K562 (cell line): ENCODE data around the gene MOCS3. TPM values are rescaled to one million over a fixed set of nuclear protein-coding genes. Genes with fewer than 3 reads are reported as not detected.
A peak's percentile ranks its signal among the peaks of the same experiment; 100 is the strongest.

Experiments used
- ATAC-seq: fragments of 200-7000 bp; cut with Tn5 transposase; 3 replicates; pipeline ENCODE4 v1.9.1; 2020; ENCODE audit warnings: moderate library complexity
- BruUV-seq: library from RNA; stranded (reverse); fragments of 400-500 nt; replicated peaks from 2 replicates; lab custom pipeline; 2021; lab: Mats Ljungman, UMichigan
- CTCF ChIA-PET: fragments of 300-600 bp; formaldehyde crosslinking; extraction: SDS; loops from one replicate; lab custom pipeline; 2021; ENCODE audit warnings: low intra/inter-chr PET ratio; lab: Yijun Ruan, JAX
- POLR2A ChIA-PET: fragments of 300-600, 350-650 bp; sonication (Branson Sonifier 250); formaldehyde crosslinking; extraction: SDS; loops from one replicate; lab custom pipeline; 2021; ENCODE audit warnings: antibody characterized with exemption, inconsistent platforms; lab: Yijun Ruan, JAX
- DNase-seq, 4 experiments: peaks; one replicate each; pipeline versions ENCODE4 v3.0.0 to v3.0.0-alpha.2; 2011 to 2018; ENCODE audit warnings: low spot score in 3 of 4, mixed read lengths in 3 of 4; ENCODE audit errors: extremely low read depth in 1 of 4
- FAIRE-seq: peaks from 2 replicates; lab custom pipeline; 2011; peaks lifted over from hg19 to GRCh38; lab: Jason Lieb, UNC
- H2AFZ ChIP-seq: 2 replicates; pipeline ENCODE4 v1.6.0; 2011; ENCODE audit warnings: low read depth, low read length, control low read depth, inconsistent platforms
- H3K27ac ChIP-seq: fragments of 200-600 bp; 3 replicates; pipeline ENCODE4 v1.8.0; 2011; ENCODE audit warnings: low read depth, mild to moderate bottlenecking, control low read depth, inconsistent platforms, low read length, moderate library complexity, mixed read lengths; ENCODE audit errors: extremely low read depth
- H3K27me3 ChIP-seq, 2 experiments: fragments of 300-600 bp in 1 of 2; 2 replicates in 1 of 2; 3 replicates in 1 of 2; pipeline versions ENCODE4 v1.6.0 to v1.8.0; 2011; ENCODE audit warnings: inconsistent platforms in 2 of 2, low read length in 2 of 2, mild to moderate bottlenecking in 1 of 2, mixed read lengths in 1 of 2, moderate library complexity in 1 of 2; ENCODE audit not compliant: control insufficient read depth in 2 of 2, insufficient read depth in 2 of 2
- H3K36me3 ChIP-seq: fragments of 300-600 bp; 3 replicates; pipeline ENCODE4 v1.8.0; 2011; ENCODE audit warnings: mild to moderate bottlenecking, low read length, inconsistent platforms; ENCODE audit not compliant: control insufficient read depth, insufficient read depth
- H3K4me1 ChIP-seq, 2 experiments: fragments of 200-600 bp in 1 of 2; replicated peaks in 1 of 2; 2 replicates in 1 of 2; 3 replicates in 1 of 2; pipeline versions ENCODE4 v1.5.1 to v1.8.0; 2011; ENCODE audit warnings: inconsistent platforms in 2 of 2, low read length in 2 of 2, mild to moderate bottlenecking in 1 of 2, mixed read lengths in 1 of 2, moderate library complexity in 1 of 2; ENCODE audit not compliant: control insufficient read depth in 2 of 2, insufficient read depth in 2 of 2
- H3K4me2 ChIP-seq: 2 replicates; pipeline ENCODE4 v1.6.1; 2011; ENCODE audit warnings: low read length, control low read depth, inconsistent platforms, mixed read lengths; ENCODE audit not compliant: insufficient read depth
- H3K4me3 ChIP-seq: fragments of 200-600 bp; sonication (generic), shearing (Covaris generic); 2 replicates; pipeline ENCODE4 v1.5.1; 2016; ENCODE audit warnings: control low read depth, inconsistent platforms
- H3K79me2 ChIP-seq: fragments of 200-600 bp; 3 replicates; pipeline ENCODE4 v1.8.0; 2011; ENCODE audit warnings: low read length, inconsistent platforms; ENCODE audit not compliant: control insufficient read depth, insufficient read depth
- H3K9ac ChIP-seq, 2 experiments: 2 replicates each; pipeline versions ENCODE4 v1.6.0 to v1.6.1; 2011; ENCODE audit warnings: low read depth in 2 of 2, low read length in 2 of 2, control low read depth in 1 of 2, inconsistent platforms in 1 of 2, mild to moderate bottlenecking in 1 of 2, mixed read lengths in 1 of 2; ENCODE audit not compliant: insufficient read depth in 1 of 2
- H3K9me1 ChIP-seq: one replicate; pipeline ENCODE4 v1.6.0; 2011; ENCODE audit warnings: inconsistent platforms, mild to moderate bottlenecking, low read length, moderate library complexity; ENCODE audit not compliant: control insufficient read depth, insufficient read depth
- H3K9me3 ChIP-seq: replicated peaks from 2 replicates; pipeline ENCODE4 v1.5.1; 2011; ENCODE audit warnings: low read depth, low read length, inconsistent platforms; ENCODE audit not compliant: control insufficient read depth, insufficient read depth
- H4K20me1 ChIP-seq: replicated peaks from 2 replicates; pipeline ENCODE4 v1.6.1; 2011; ENCODE audit warnings: low read length, inconsistent platforms, mixed read lengths; ENCODE audit not compliant: control insufficient read depth, insufficient read depth
- ARID1B ChIP-seq: fragments of 450-650 bp; IDR thresholded peaks from 2 replicates; pipeline ENCODE4 v1.6.1; 2016; ENCODE audit warnings: antibody characterized with exemption, mild to moderate bottlenecking, inconsistent platforms
- CBFA2T3 ChIP-seq: fragments of 450-650 bp; IDR thresholded peaks from 2 replicates; pipeline ENCODE4 v1.6.1; 2017
- DPF2 ChIP-seq: fragments of 450-650 bp; IDR thresholded peaks from 2 replicates; pipeline ENCODE4 v1.6.1; 2016
- E2F5 ChIP-seq: sonication (generic); formaldehyde crosslinking; IDR thresholded peaks from 2 replicates; pipeline ENCODE4 v1.8.0; 2022; ENCODE audit warnings: mild to moderate bottlenecking, missing genetic modification reagents
- FOXA3 ChIP-seq, 2 experiments: fragments of 450-650 bp in 1 of 2; sonication (generic) in 1 of 2; formaldehyde crosslinking; IDR thresholded peaks in 1 of 2; conservative IDR thresholded peaks in 1 of 2; 2 replicates each; pipeline versions ENCODE4 v1.4.0 to v1.8.0; 2020 to 2022; ENCODE audit warnings: mild to moderate bottlenecking in 2 of 2, missing genetic modification reagents in 1 of 2
- HEY1 ChIP-seq: fragments of 250-450 bp; sonication (Bioruptor Pico); IDR thresholded peaks from 2 replicates; pipeline ENCODE4 v1.5.0; 2020; ENCODE audit warnings: mild to moderate bottlenecking, moderate library complexity, borderline replicate concordance
- JUND ChIP-seq, 2 experiments: IDR thresholded peaks; 2 replicates in 1 of 2; 3 replicates in 1 of 2; pipeline ENCODE4 v1.6.1; 2011; ENCODE audit warnings: borderline replicate concordance in 2 of 2, low read depth in 2 of 2, low read length in 2 of 2, improper control_type of control experiment in 1 of 2, missing biosample characterization in 1 of 2, missing genetic modification characterization in 1 of 2, missing genetic modification reagents in 1 of 2
- L3MBTL2 ChIP-seq: fragments of 450-650 bp; IDR thresholded peaks from 2 replicates; pipeline ENCODE4 v1.6.1; 2016; ENCODE audit warnings: mild to moderate bottlenecking, moderate library complexity
- NCOA4 ChIP-seq: fragments of 450-650 bp; IDR thresholded peaks from 2 replicates; pipeline ENCODE4 v1.6.1; 2018; ENCODE audit warnings: mild to moderate bottlenecking; ENCODE audit not compliant: partially characterized antibody
- NCOR1 ChIP-seq: fragments of 450-650 bp; IDR thresholded peaks from 2 replicates; pipeline ENCODE4 v1.6.1; 2016; ENCODE audit warnings: mild to moderate bottlenecking, moderate library complexity
- RCOR1 ChIP-seq, 2 experiments: IDR thresholded peaks; 2 replicates each; pipeline ENCODE4 v1.6.1; 2012; ENCODE audit warnings: low read depth in 2 of 2, low read length in 2 of 2, borderline replicate concordance in 1 of 2, improper control_type of control experiment in 1 of 2
- SMAD2 ChIP-seq: fragments of 150-350 bp; IDR thresholded peaks from 2 replicates; pipeline ENCODE4 v1.6.1; 2014; ENCODE audit warnings: low read depth, mild to moderate bottlenecking, low read length
- SMARCE1 ChIP-seq: fragments of 450-650 bp; IDR thresholded peaks from 2 replicates; pipeline ENCODE4 v1.7.1; 2016; ENCODE audit warnings: mild to moderate bottlenecking
- SOX6 ChIP-seq: fragments of 450-650 bp; IDR thresholded peaks from 2 replicates; pipeline ENCODE4 v1.6.1; 2014; ENCODE audit warnings: mild to moderate bottlenecking
- ZNF224 ChIP-seq: sonication (generic); formaldehyde crosslinking; IDR thresholded peaks from 2 replicates; pipeline ENCODE4 v1.8.0; 2022; ENCODE audit warnings: mild to moderate bottlenecking, missing genetic modification reagents
- ZNF586 ChIP-seq: fragments of 450-650 bp; formaldehyde crosslinking; conservative IDR thresholded peaks from 2 replicates; pipeline ENCODE4 v1.4.0; 2020; ENCODE audit warnings: mild to moderate bottlenecking, moderate library complexity
- ZNF766 ChIP-seq: fragments of 200-800 bp; sonication (Bioruptor generic); conservative IDR thresholded peaks from 2 replicates; pipeline ENCODE4 v1.6.1; 2016; ENCODE audit warnings: missing genetic modification characterization, missing compliant biosample characterization
- WGBS: fragments of 100-300 bp; shearing (Covaris generic); methylation state at CpG from one replicate; pipeline ENCODE4 v1.1.6; 2016; ENCODE audit warnings: low coverage, mixed read lengths; ENCODE audit not compliant: insufficient coverage; ENCODE audit errors: missing lambda C conversion rate; 5-methylcytosine and 5-hydroxymethylcytosine counted together
- in situ Hi-C: fragments of 300-500 bp; cut with MboI; formaldehyde crosslinking; loops from 4 replicates; pipeline ENCODE4 v1.15.0; 2018; ENCODE audit warnings: inconsistent platforms, mixed read lengths
- intact Hi-C: fragments of 100-400 bp; cut with micrococcal nuclease; formaldehyde crosslinking; loops from 2 replicates; pipeline ENCODE4 v1.14.2; 2022
- polyA plus RNA-seq, 8 experiments: library from polyadenylated mRNA; depleted of rRNA in 4 of 8; stranded (reverse) in 5 of 8; unstranded in 3 of 8; fragments of >200 nt; fragmentation: Nextera tagmentation in 2 of 8; fragmentation: Illumina TruSeq in 1 of 8; extraction: Ambion mirVana in 2 of 8; extraction: Trizol in 1 of 8; gene quantifications; 2 replicates each; pipeline versions ENCODE4 v1.2.1 to v1.2.3, GENCODE V29; 2011 to 2014; ENCODE audit warnings: inconsistent platforms in 1 of 8, missing spikeins in 1 of 8
- total RNA-seq, 7 experiments: library from RNA; depleted of rRNA in 6 of 7; stranded (reverse); fragments of >200 nt in 6 of 7; fragmentation: Illumina TruSeq in 2 of 7; extraction: Trizol in 2 of 7; gene quantifications; 2 replicates each; pipeline versions ENCODE4 v1.2.1 to v1.2.3, GENCODE V29; 2011 to 2021; ENCODE audit warnings: low replicate concordance in 1 of 7
- TF ChIP-seq, protein P1 (sequence below): fragments of 450-650 bp; IDR thresholded peaks from 2 replicates; pipeline ENCODE4 v1.6.1; 2016
- TF ChIP-seq, protein P2 (sequence below), 2 experiments: fragments of 450-650 bp; conservative IDR thresholded peaks; 2 replicates each; pipeline ENCODE4 v1.6.1; 2017; ENCODE audit warnings: mild to moderate bottlenecking in 2 of 2, moderate library complexity in 2 of 2

The MOCS3 gene
- total and polyA plus RNA-seq, 9 of the 15 experiments (the other 6 are each of a cell fraction or from before 2014, with no cell fraction given): 0.70 to 6.2 (median 2.9) TPM

GRCh38 chr20:50913690-50914375, 44.8 kb upstream of the MOCS3 start:
- no peaks in the 10 kb centered on the region for H3K27me3 ChIP-seq
- H3K79me2 ChIP-seq: peaks cover 100% of the 10 kb centered on the region
- CTCF ChIA-PET: no interaction called here
- in situ Hi-C loops: no loop called here
- DNase-seq (peak; percentile 27 to 72 (median 38)), FAIRE-seq (peak; percentile 78), ATAC-seq (peak; percentile 76)
- H4K20me1 ChIP-seq: peaks cover 55% of the 10 kb centered on the region
- POLR2A ChIA-PET: interaction anchor here (0.9 to 3.8 kb wide), 3 partner anchors 8 to 45 kb away, joined by 3 to 30 read pairs (median 4); partner anchors contain the start of genes DPM1 and MOCS3
- 31% methylated on average over 2 of the region's 2 CpGs for WGBS
- intact Hi-C loops: no loop called here
- no peak overlapping the region for H3K4me2 ChIP-seq
- H3K4me3 ChIP-seq: no peak overlapping the region
- H3K36me3 ChIP-seq: peaks cover 83% of the 10 kb centered on the region
- no peaks in the 10 kb centered on the region for H3K9me3 ChIP-seq
- peak overlapping the region; percentile 9; the same call in 2 of the 3 replicates for H3K27ac ChIP-seq
- H3K9me1 ChIP-seq: no peaks in the 10 kb centered on the region
- BruUV-seq: no TSS peak
- H2AFZ ChIP-seq: no peak overlapping the region
- no peak overlapping the region for H3K9ac ChIP-seq
- H3K4me1 ChIP-seq: peaks cover 7 to 43% of the 10 kb centered on the region in 2 experiments
- TF ChIP-seq SMAD2 (no peak), FOXA3 (CRISPR knock-in tag; conservative IDR thresholded peaks at IDR 0.05 in 1 of 2, IDR thresholded peaks at IDR 0.05 in 1 of 2) (peak in 1 of 2 experiments; percentile 72; a peak in 2 of 4 replicates), DPF2 (peak; percentile 52; the same call in 1 of the 2 replicates), SOX6 (peak; percentile 69), SMARCE1 (peak; percentile 38; the same call in 1 of the 2 replicates), ZNF586 (CRISPR knock-in tag) (no peak), NCOR1 (peak; percentile 14; the same call in 1 of the 2 replicates), RCOR1 (IDR thresholded peaks at IDR 0.05; ENCODE audit: borderline replicate concordance in 1 of 2, low read depth in 2 of 2, low read length in 2 of 2) (peak in 1 of 2 experiments; percentile 69; a peak in 1 of 4 replicates), ARID1B (peak; percentile 53), E2F5 (CRISPR knock-in tag) (no peak), L3MBTL2 (no peak), ZNF224 (CRISPR knock-in tag) (no peak), CBFA2T3 (peak; percentile 60), ZNF766 (CRISPR knock-in tag) (no peak), NCOA4 (no peak), HEY1 (no peak), JUND (IDR thresholded peaks at IDR 0.05; ENCODE audit: borderline replicate concordance, low read depth, low read length) (peak; percentile 62; the same call in 1 of the 2 replicates), JUND (tag; IDR thresholded peaks at IDR 0.05; ENCODE audit: borderline replicate concordance, low read depth, low read length) (peak; percentile 39; the same call in 1 of the 3 replicates)
- TF ChIP-seq, protein P1, sequence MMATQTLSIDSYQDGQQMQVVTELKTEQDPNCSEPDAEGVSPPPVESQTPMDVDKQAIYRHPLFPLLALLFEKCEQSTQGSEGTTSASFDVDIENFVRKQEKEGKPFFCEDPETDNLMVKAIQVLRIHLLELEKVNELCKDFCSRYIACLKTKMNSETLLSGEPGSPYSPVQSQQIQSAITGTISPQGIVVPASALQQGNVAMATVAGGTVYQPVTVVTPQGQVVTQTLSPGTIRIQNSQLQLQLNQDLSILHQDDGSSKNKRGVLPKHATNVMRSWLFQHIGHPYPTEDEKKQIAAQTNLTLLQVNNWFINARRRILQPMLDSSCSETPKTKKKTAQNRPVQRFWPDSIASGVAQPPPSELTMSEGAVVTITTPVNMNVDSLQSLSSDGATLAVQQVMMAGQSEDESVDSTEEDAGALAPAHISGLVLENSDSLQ: peak; percentile 96
- TF ChIP-seq, protein P2, sequence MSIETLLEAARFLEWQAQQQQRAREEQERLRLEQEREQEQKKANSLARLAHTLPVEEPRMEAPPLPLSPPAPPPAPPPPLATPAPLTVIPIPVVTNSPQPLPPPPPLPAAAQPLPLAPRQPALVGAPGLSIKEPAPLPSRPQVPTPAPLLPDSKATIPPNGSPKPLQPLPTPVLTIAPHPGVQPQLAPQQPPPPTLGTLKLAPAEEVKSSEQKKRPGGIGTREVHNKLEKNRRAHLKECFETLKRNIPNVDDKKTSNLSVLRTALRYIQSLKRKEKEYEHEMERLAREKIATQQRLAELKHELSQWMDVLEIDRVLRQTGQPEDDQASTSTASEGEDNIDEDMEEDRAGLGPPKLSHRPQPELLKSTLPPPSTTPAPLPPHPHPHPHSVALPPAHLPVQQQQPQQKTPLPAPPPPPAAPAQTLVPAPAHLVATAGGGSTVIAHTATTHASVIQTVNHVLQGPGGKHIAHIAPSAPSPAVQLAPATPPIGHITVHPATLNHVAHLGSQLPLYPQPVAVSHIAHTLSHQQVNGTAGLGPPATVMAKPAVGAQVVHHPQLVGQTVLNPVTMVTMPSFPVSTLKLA (conservative IDR thresholded peaks at IDR 0.05): 0 out of 4 replicates have a peak, but pooled peaks of 1 of the 2 experiments have one; percentile 31
